Endothelial cell of umbilical vein (primary cell): Measurements from ENCODE around the gene KCNA3. TPM values are rescaled to one million over a fixed set of nuclear protein-coding genes. Genes with fewer than 3 reads are reported as not detected.

Experiments
- BruUV-seq: library from RNA; stranded (reverse); fragments of 400-500 nt; replicated peaks from 2 replicates; lab custom pipeline; 2021; lab: Mats Ljungman, UMichigan
- CTCF ChIA-PET: fragments of 300-600, 350-600 bp; sonication (Branson Sonifier 250); formaldehyde crosslinking; loops from one replicate; lab custom pipeline; 2021; ENCODE audit warnings: antibody characterized with exemption, inconsistent platforms; lab: Charles Lee
- POLR2A ChIA-PET: fragments of 300-600, 350-600 bp; sonication (Branson Sonifier 250); formaldehyde crosslinking; loops from one replicate; lab custom pipeline; 2021; ENCODE audit warnings: antibody characterized with exemption, inconsistent platforms; lab: Charles Lee
- DNase-seq: peaks from one replicate; pipeline ENCODE4 v3.0.0-alpha.2; 2011; ENCODE audit warnings: low read depth, low spot score
- FAIRE-seq: peaks from 2 replicates; lab custom pipeline; 2011; peaks lifted over from hg19 to GRCh38; lab: Jason Lieb, UNC
- H2AFZ ChIP-seq: 2 replicates; pipeline ENCODE4 v1.6.0; 2012; ENCODE audit warnings: low read depth, low read length, control low read depth, inconsistent platforms
- H3K27ac ChIP-seq: 2 replicates; pipeline ENCODE4 v1.5.1; 2011; ENCODE audit warnings: low read depth, mild to moderate bottlenecking, control low read depth, low read length, moderate library complexity; ENCODE audit not compliant: insufficient read depth
- H3K27me3 ChIP-seq, 2 experiments: 2 replicates each; pipeline versions ENCODE4 v1.6.0 to v1.6.1; 2011; ENCODE audit warnings: low read length in 2 of 2, mixed read lengths in 1 of 2; ENCODE audit not compliant: control insufficient read depth in 2 of 2, insufficient read depth in 2 of 2
- H3K36me3 ChIP-seq, 2 experiments: 2 replicates in 1 of 2; 3 replicates in 1 of 2; pipeline ENCODE4 v1.5.1; 2011; ENCODE audit warnings: low read length in 2 of 2, mild to moderate bottlenecking in 1 of 2, moderate library complexity in 1 of 2; ENCODE audit not compliant: control insufficient read depth in 2 of 2, insufficient read depth in 2 of 2; ENCODE audit errors: extremely low read depth in 1 of 2
- H3K4me1 ChIP-seq: 3 replicates; pipeline ENCODE4 v1.5.1; 2011; ENCODE audit warnings: mild to moderate bottlenecking, low read length; ENCODE audit not compliant: control insufficient read depth, insufficient read depth; ENCODE audit errors: extremely low read depth
- H3K4me2 ChIP-seq: 2 replicates; pipeline ENCODE4 v1.6.1; 2011; ENCODE audit warnings: low read length, control low read depth, mixed read lengths; ENCODE audit not compliant: insufficient read depth
- H3K4me3 ChIP-seq, 3 experiments: fragments of 200-600 bp in 1 of 3; sonication (generic), shearing (Covaris generic) in 1 of 3; replicated peaks in 1 of 3; 2 replicates each; pipeline ENCODE4 v1.5.1; 2011 to 2016; ENCODE audit warnings: control low read depth in 3 of 3, low read length in 3 of 3, mild to moderate bottlenecking in 2 of 3, inconsistent platforms in 1 of 3, low read depth in 1 of 3, moderate library complexity in 1 of 3; ENCODE audit not compliant: insufficient read depth in 1 of 3
- H3K79me2 ChIP-seq: 2 replicates; pipeline ENCODE4 v1.6.0; 2012; ENCODE audit warnings: low read length, inconsistent platforms; ENCODE audit not compliant: control insufficient read depth, insufficient read depth
- H3K9ac ChIP-seq: replicated peaks from 2 replicates; pipeline ENCODE3; 2011; ENCODE audit warnings: low read length, control low read depth; ENCODE audit not compliant: insufficient read depth; ENCODE audit errors: extremely low read depth
- H3K9me1 ChIP-seq: replicated peaks from 3 replicates; pipeline ENCODE4 v1.6.0; 2011; ENCODE audit warnings: mild to moderate bottlenecking, low read length; ENCODE audit not compliant: control insufficient read depth, insufficient read depth; ENCODE audit errors: extremely low read depth
- H3K9me3 ChIP-seq: replicated peaks from 2 replicates; pipeline ENCODE4 v1.5.1; 2012; ENCODE audit warnings: low read length, inconsistent platforms; ENCODE audit not compliant: control insufficient read depth, insufficient read depth
- H4K20me1 ChIP-seq: replicated peaks from 2 replicates; pipeline ENCODE3; 2011; ENCODE audit warnings: mild to moderate bottlenecking, low read length; ENCODE audit not compliant: control insufficient read depth, insufficient read depth; ENCODE audit errors: extremely low read depth
- EZH2 ChIP-seq: IDR thresholded peaks from 2 replicates; pipeline ENCODE4 v1.6.1; 2012; ENCODE audit warnings: borderline replicate concordance, low read depth, mild to moderate bottlenecking, moderate library complexity, low read length, inconsistent platforms; ENCODE audit not compliant: severe bottlenecking
- FOS ChIP-seq: IDR thresholded peaks from 2 replicates; pipeline ENCODE4 v1.6.1; 2011; ENCODE audit warnings: mild to moderate bottlenecking, low read length, moderate library complexity, borderline replicate concordance; ENCODE audit not compliant: insufficient read depth
- GATA2 ChIP-seq: IDR thresholded peaks from 2 replicates; pipeline ENCODE4 v1.7.0; 2011; ENCODE audit warnings: low read depth, mild to moderate bottlenecking, moderate library complexity, mixed read lengths, low read length; ENCODE audit not compliant: insufficient read length, insufficient read depth
- JUN ChIP-seq: IDR thresholded peaks from 2 replicates; pipeline ENCODE4 v1.6.1; 2011; ENCODE audit warnings: borderline replicate concordance, low read depth; ENCODE audit not compliant: insufficient read length, insufficient read depth
- MYC ChIP-seq: IDR thresholded peaks from one replicate; pipeline ENCODE4 v1.6.1; 2011; ENCODE audit warnings: mild to moderate bottlenecking, low read depth, low read length
- POLR2A ChIP-seq: IDR thresholded peaks from 2 replicates; pipeline ENCODE4 v1.6.1; 2012; ENCODE audit warnings: low read depth, mild to moderate bottlenecking, control low read depth, low read length
- POLR2AphosphoS5 ChIP-seq: IDR thresholded peaks from 2 replicates; pipeline ENCODE4 v1.6.1; 2012; ENCODE audit warnings: low read depth, mild to moderate bottlenecking, control low read depth, low read length, moderate library complexity; ENCODE audit not compliant: insufficient read depth
- dilution Hi-C: fragments of 300-500 bp; cut with MboI; formaldehyde crosslinking; loops from one replicate; pipeline ENCODE4 v1.15.0; 2019; ENCODE audit warnings: low sequenced_read_pairs; ENCODE audit not compliant: extremely low pct_ligation_motif_present
- intact Hi-C: fragments of 100-400 bp; cut with micrococcal nuclease; formaldehyde crosslinking; loops from one replicate; pipeline ENCODE4 v1.10.0; 2022
- polyA plus RNA-seq, 4 experiments: library from polyadenylated mRNA; depleted of rRNA in 3 of 4; stranded (reverse) in 3 of 4; unstranded in 1 of 4; fragments of >200 nt; gene quantifications; 2 replicates each; pipeline versions ENCODE4 v1.2.1 to v1.2.3, GENCODE V29; 2011 to 2012; ENCODE audit warnings: missing spikeins in 1 of 4
- total RNA-seq: library from RNA; stranded (reverse); gene quantifications from 2 replicates; pipeline ENCODE4 v1.2.3, GENCODE V29; 2021
- TF ChIP-seq, protein P1 (sequence below): IDR thresholded peaks from 2 replicates; pipeline ENCODE4 v1.6.1; 2011; ENCODE audit not compliant: insufficient read depth, insufficient read length
- TF ChIP-seq, protein P2 (sequence below), 2 donors: IDR thresholded peaks; 1 replicate in 1 of 2; 2 replicates in 1 of 2; pipeline ENCODE4 v1.5.1; 2011; ENCODE audit warnings: low read length in 2 of 2, mild to moderate bottlenecking in 2 of 2, moderate library complexity in 2 of 2, control low read depth in 1 of 2, inconsistent platforms in 1 of 2, low read depth in 1 of 2; ENCODE audit not compliant: insufficient read depth in 1 of 2; ENCODE audit errors: extremely low read depth in 1 of 2

The KCNA3 gene
- total and polyA plus RNA-seq, 2 donors (not counting 3 experiments of a cell fraction or from before 2014, with no cell fraction given), result not detected

DNA sequence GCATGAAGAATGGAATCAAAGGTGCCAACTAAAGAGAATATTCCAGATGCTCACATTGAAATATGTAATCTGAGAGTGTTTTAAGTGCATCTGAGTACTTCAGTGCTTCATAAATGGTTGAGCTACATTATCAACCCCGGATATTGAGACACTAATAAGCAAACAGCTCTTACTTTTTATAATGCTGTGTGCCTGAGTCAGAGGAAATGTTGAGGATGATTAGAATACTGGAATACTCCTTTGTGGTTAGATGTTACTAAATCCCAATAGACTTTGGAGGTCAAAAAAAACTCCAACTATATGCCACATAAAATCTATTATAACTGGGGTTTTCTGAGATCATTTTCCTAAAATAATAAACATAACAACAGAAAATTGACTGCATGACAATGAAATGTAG, 12.5 kb upstream of the KCNA3 start:
- CTCF ChIA-PET, result no interaction called here
- H3K4me1 ChIP-seq, result no peaks in the 10 kb centered on the region
- dilution Hi-C loops (no loop called here), intact Hi-C loops (no loop called here)
- no peak overlapping the region for H3K4me2 ChIP-seq
- H3K9ac ChIP-seq, result no peak overlapping the region
- DNase-seq (no peak), FAIRE-seq (no peak)
- H3K27ac ChIP-seq, result no peak overlapping the region
- no peak overlapping the region for H2AFZ ChIP-seq
- TF ChIP-seq GATA2 (no peak), POLR2A (no peak), JUN (no peak), POLR2AphosphoS5 (no peak), MYC (no peak), FOS (no peak), EZH2 (no peak)
- TF ChIP-seq, protein P1, sequence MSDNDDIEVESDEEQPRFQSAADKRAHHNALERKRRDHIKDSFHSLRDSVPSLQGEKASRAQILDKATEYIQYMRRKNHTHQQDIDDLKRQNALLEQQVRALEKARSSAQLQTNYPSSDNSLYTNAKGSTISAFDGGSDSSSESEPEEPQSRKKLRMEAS, result no peak
- TF ChIP-seq, protein P2, sequence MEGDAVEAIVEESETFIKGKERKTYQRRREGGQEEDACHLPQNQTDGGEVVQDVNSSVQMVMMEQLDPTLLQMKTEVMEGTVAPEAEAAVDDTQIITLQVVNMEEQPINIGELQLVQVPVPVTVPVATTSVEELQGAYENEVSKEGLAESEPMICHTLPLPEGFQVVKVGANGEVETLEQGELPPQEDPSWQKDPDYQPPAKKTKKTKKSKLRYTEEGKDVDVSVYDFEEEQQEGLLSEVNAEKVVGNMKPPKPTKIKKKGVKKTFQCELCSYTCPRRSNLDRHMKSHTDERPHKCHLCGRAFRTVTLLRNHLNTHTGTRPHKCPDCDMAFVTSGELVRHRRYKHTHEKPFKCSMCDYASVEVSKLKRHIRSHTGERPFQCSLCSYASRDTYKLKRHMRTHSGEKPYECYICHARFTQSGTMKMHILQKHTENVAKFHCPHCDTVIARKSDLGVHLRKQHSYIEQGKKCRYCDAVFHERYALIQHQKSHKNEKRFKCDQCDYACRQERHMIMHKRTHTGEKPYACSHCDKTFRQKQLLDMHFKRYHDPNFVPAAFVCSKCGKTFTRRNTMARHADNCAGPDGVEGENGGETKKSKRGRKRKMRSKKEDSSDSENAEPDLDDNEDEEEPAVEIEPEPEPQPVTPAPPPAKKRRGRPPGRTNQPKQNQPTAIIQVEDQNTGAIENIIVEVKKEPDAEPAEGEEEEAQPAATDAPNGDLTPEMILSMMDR (IDR thresholded peaks at IDR 0.05; ENCODE audit: extremely low read depth in 1 of 2, insufficient read depth in 1 of 2, low read depth in 1 of 2, low read length in 2 of 2), result no peak
- no peaks in the 10 kb centered on the region for H3K9me1 ChIP-seq
- BruUV-seq, result no TSS peak
- H3K27me3 ChIP-seq, result no peaks in the 10 kb centered on the region
- no peaks in the 10 kb centered on the region for H3K9me3 ChIP-seq
- no peak overlapping the region for H3K4me3 ChIP-seq
- H4K20me1 ChIP-seq, result no peaks in the 10 kb centered on the region
- no peaks in the 10 kb centered on the region for H3K36me3 ChIP-seq
- no peaks in the 10 kb centered on the region for H3K79me2 ChIP-seq
- POLR2A ChIA-PET, result no interaction called here
